DLD1 (cell line): ENCODE results near the gene G6PD.
"Not testable (repeated sequence)": the region's sequence is repeated elsewhere in the genome, so short reads cannot be mapped to it uniquely, and the experiment has no call there.

Experiments used
- in situ Hi-C: cut with HindIII; loops from 2 replicates; pipeline ENCODE4 v1.10.0; 2017; ENCODE audit warnings: low sequenced_read_pairs

Gene G6PD

GRCh38 chrX:154545673-154546274 is 872 bp downstream of the G6PD start:
- in situ Hi-C loops = no loop called here

- in situ Hi-C loops = no loop called here
These were observed 3.8 kb downstream of the G6PD start for GRCh38 chrX:154542723-154543424.

GRCh38 chrX:154541896-154542722 is 4.5 kb downstream of the G6PD start:
- in situ Hi-C loops = no loop called here

- in situ Hi-C loops = no loop called here
These were observed 5.1 kb downstream of the G6PD start for GRCh38 chrX:154541589-154541895.

GRCh38 chrX:154540897-154541535 is 5.6 kb downstream of the G6PD start:
- in situ Hi-C loops = no loop called here

- in situ Hi-C loops = not testable (repeated sequence)
These were observed 6.3 kb downstream of the G6PD start for GRCh38 chrX:154540365-154540764.

GRCh38 chrX:154539077-154539476 is 7.6 kb downstream of the G6PD start:
- in situ Hi-C loops = no loop called here

GRCh38 chrX:154535892-154536291 is 10.8 kb downstream of the G6PD start:
- in situ Hi-C loops = no loop called here

- in situ Hi-C loops = no loop called here
These were observed 11.9 kb downstream of the G6PD start for GRCh38 chrX:154534526-154535322.

GRCh38 chrX:154532690-154533089 is 14.0 kb downstream of the G6PD start:
- in situ Hi-C loops = no loop called here

GRCh38 chrX:154531626-154532025 is 15.0 kb downstream of the G6PD start:
- in situ Hi-C loops = no loop called here

- in situ Hi-C loops = no loop called here
These were observed 16.4 kb downstream of the G6PD start for GRCh38 chrX:154530286-154530685.

GRCh38 chrX:154529206-154529612 is 17.4 kb downstream of the G6PD start:
- in situ Hi-C loops = no loop called here

- in situ Hi-C loops = no loop called here
These were observed 19.6 kb downstream of the G6PD start for GRCh38 chrX:154526901-154527675.

GRCh38 chrX:154525606-154526490 is 20.8 kb downstream of the G6PD start:
- in situ Hi-C loops = no loop called here

GRCh38 chrX:154519389-154519788 is 27.3 kb downstream of the G6PD start:
- in situ Hi-C loops = no loop called here

GRCh38 chrX:154517101-154517781 is 29.4 kb downstream of the G6PD start:
- in situ Hi-C loops = no loop called here

- in situ Hi-C loops = no loop called here
These were observed 30.0 kb downstream of the G6PD start for GRCh38 chrX:154516656-154517100.
